B cell (primary cell): ENCODE measurements around the gene COG7. TPM values are rescaled to one million over a fixed set of nuclear protein-coding genes. Genes with fewer than 3 reads are reported as not detected.

Source experiments
- ATAC-seq: fragments of 200-7000 bp; cut with Tn5 transposase; one replicate; pipeline ENCODE4 v1.10.0; 2021; ENCODE audit warnings: low read depth, mild to moderate bottlenecking, moderate number of reproducible peaks, moderate library complexity
- CTCF ChIA-PET: fragments of 350-600 bp; sonication (Branson Sonifier 250); formaldehyde crosslinking; loops from one replicate; lab custom pipeline; 2021; ENCODE audit warnings: antibody characterized with exemption, inconsistent platforms; lab: Charles Lee
- POLR2A ChIA-PET: fragments of 350-600 bp; sonication (Branson Sonifier 250); formaldehyde crosslinking; loops from one replicate; lab custom pipeline; 2021; ENCODE audit warnings: antibody characterized with exemption; lab: Charles Lee
- DNase-seq: peaks from one replicate; pipeline ENCODE4 v3.0.0; 2013
- H2AFZ ChIP-seq: 2 replicates; pipeline ENCODE4 v1.6.1; 2012; ENCODE audit warnings: mild to moderate bottlenecking, low read depth, low read length; ENCODE audit not compliant: insufficient read depth, poor library complexity, severe bottlenecking
- H3K27ac ChIP-seq, 2 donors: 1 replicate in 1 of 2; 2 replicates in 1 of 2; pipeline ENCODE4 v1.5.1; 2012 to 2013; ENCODE audit warnings: low read length in 2 of 2, mild to moderate bottlenecking in 2 of 2, moderate library complexity in 1 of 2
- H3K27me3 ChIP-seq, 4 experiments: fragments of 200-600 bp in 1 of 4; sonication (generic) in 1 of 4; replicated peaks in 1 of 4; 1 replicate in 2 of 4; 2 replicates in 2 of 4; pipeline versions ENCODE4 v1.6.1 to v1.7.0; 2013 to 2016; ENCODE audit warnings: low read length in 3 of 4, mild to moderate bottlenecking in 2 of 4, mixed read lengths in 1 of 4, moderate library complexity in 1 of 4; ENCODE audit not compliant: insufficient read depth in 4 of 4, control insufficient read depth in 3 of 4; ENCODE audit errors: control extremely low read depth in 1 of 4
- H3K36me3 ChIP-seq, 2 experiments: replicated peaks in 1 of 2; 1 replicate in 1 of 2; 2 replicates in 1 of 2; pipeline versions ENCODE4 v1.6.1 to v1.7.1; 2013; ENCODE audit warnings: low read length in 1 of 2; ENCODE audit not compliant: insufficient read depth in 2 of 2, control insufficient read depth in 1 of 2; ENCODE audit errors: control extremely low read depth in 1 of 2, extremely low read depth in 1 of 2
- H3K4me1 ChIP-seq, 2 donors: fragments of 200-600 bp in 1 of 2; sonication (generic) in 1 of 2; 1 replicate in 1 of 2; 2 replicates in 1 of 2; pipeline versions ENCODE4 v1.5.1 to v1.6.1; 2013 to 2017; ENCODE audit warnings: low read length in 2 of 2; ENCODE audit not compliant: control insufficient read depth in 2 of 2, insufficient read depth in 2 of 2
- H3K4me2 ChIP-seq: replicated peaks from 2 replicates; pipeline ENCODE3; 2012; ENCODE audit warnings: mild to moderate bottlenecking, low read depth, low read length; ENCODE audit not compliant: poor library complexity, severe bottlenecking
- H3K4me3 ChIP-seq, 5 experiments: fragments of 200-600 bp in 1 of 5; sonication (generic) in 1 of 5; 1 replicate in 3 of 5; 2 replicates in 2 of 5; pipeline versions ENCODE4 v1.5.1 to v1.7.0; 2011 to 2016; ENCODE audit warnings: low read length in 4 of 5, mild to moderate bottlenecking in 4 of 5, low read depth in 2 of 5, control low read depth in 1 of 5, moderate library complexity in 1 of 5; ENCODE audit not compliant: insufficient read depth in 1 of 5; ENCODE audit errors: control extremely low read depth in 1 of 5, extremely low read depth in 1 of 5
- H3K79me2 ChIP-seq: fragments of 200-600 bp; sonication (generic); one replicate; pipeline ENCODE4 v1.6.0; 2016; ENCODE audit warnings: low read length; ENCODE audit not compliant: control insufficient read depth, insufficient read depth
- H3K9ac ChIP-seq: fragments of 200-600 bp; sonication (generic); 2 replicates; pipeline ENCODE4 v1.6.1; 2017; ENCODE audit warnings: mild to moderate bottlenecking, low read length, moderate library complexity
- H3K9me3 ChIP-seq, 3 donors: one replicate each; pipeline versions ENCODE4 v1.6.1 to v1.7.1; 2013; ENCODE audit warnings: low read length in 2 of 3; ENCODE audit not compliant: control insufficient read depth in 2 of 3, insufficient read depth in 1 of 3; ENCODE audit errors: control extremely low read depth in 1 of 3
- H4K20me1 ChIP-seq: 2 replicates; pipeline ENCODE4 v1.6.0; 2012; ENCODE audit warnings: mild to moderate bottlenecking, low read length; ENCODE audit not compliant: insufficient read depth, control insufficient read depth, poor library complexity, severe bottlenecking
- H3K27ac Mint-ChIP-seq: one replicate; pipeline ENCODE4 v1.8.0; 2021; ENCODE audit warnings: mixed read lengths
- H3K27me3 Mint-ChIP-seq: one replicate; pipeline ENCODE4 v1.8.0; 2021; ENCODE audit warnings: mixed read lengths
- H3K4me1 Mint-ChIP-seq: one replicate; pipeline ENCODE4 v1.8.0; 2021; ENCODE audit warnings: mixed read lengths
- H3K4me3 Mint-ChIP-seq: one replicate; pipeline ENCODE4 v1.8.0; 2021; ENCODE audit warnings: mixed read lengths
- H3K9me3 Mint-ChIP-seq: one replicate; pipeline ENCODE4 v1.8.0; 2022; ENCODE audit warnings: mixed read lengths; ENCODE audit not compliant: insufficient read depth
- EZH2 ChIP-seq: IDR thresholded peaks from 2 replicates; pipeline ENCODE4 v1.6.1; 2012; ENCODE audit warnings: borderline replicate concordance, low read depth, mild to moderate bottlenecking, moderate library complexity, low read length; ENCODE audit not compliant: insufficient read depth, poor library complexity, severe bottlenecking
- WGBS: methylation state at CpG from one replicate; pipeline ENCODE4 v1.1.5; 2013; ENCODE audit warnings: missing lambda C conversion rate; ENCODE audit not compliant: insufficient coverage; 5-methylcytosine and 5-hydroxymethylcytosine counted together
- intact Hi-C: fragments of 100-400 bp; cut with micrococcal nuclease; formaldehyde crosslinking; loops from one replicate; pipeline ENCODE4 v1.10.0; 2022
- polyA plus RNA-seq: library from polyadenylated mRNA; depleted of rRNA; stranded (reverse); fragments of >200 nt; gene quantifications from 2 replicates; pipeline ENCODE4 v1.2.3, GENCODE V29; 2012
- total RNA-seq, 2 donors: library from RNA; stranded (reverse); fragments of 120-200 nt in 1 of 2; gene quantifications; 1 replicate in 1 of 2; 2 replicates in 1 of 2; pipeline versions ENCODE4 v1.2.3 to v1.2.4, GENCODE V29; 2013 to 2022
- TF ChIP-seq, protein P1 (sequence below): fragments of 200-600 bp; IDR thresholded peaks from one replicate; pipeline ENCODE4 v1.8.0; 2022; ENCODE audit warnings: antibody characterized with exemption, mild to moderate bottlenecking

The COG7 gene
- total and polyA plus RNA-seq, 2 donors (not counting 1 experiment from before 2014, with no cell fraction given): 21.3 to 37.8 TPM

DNA sequence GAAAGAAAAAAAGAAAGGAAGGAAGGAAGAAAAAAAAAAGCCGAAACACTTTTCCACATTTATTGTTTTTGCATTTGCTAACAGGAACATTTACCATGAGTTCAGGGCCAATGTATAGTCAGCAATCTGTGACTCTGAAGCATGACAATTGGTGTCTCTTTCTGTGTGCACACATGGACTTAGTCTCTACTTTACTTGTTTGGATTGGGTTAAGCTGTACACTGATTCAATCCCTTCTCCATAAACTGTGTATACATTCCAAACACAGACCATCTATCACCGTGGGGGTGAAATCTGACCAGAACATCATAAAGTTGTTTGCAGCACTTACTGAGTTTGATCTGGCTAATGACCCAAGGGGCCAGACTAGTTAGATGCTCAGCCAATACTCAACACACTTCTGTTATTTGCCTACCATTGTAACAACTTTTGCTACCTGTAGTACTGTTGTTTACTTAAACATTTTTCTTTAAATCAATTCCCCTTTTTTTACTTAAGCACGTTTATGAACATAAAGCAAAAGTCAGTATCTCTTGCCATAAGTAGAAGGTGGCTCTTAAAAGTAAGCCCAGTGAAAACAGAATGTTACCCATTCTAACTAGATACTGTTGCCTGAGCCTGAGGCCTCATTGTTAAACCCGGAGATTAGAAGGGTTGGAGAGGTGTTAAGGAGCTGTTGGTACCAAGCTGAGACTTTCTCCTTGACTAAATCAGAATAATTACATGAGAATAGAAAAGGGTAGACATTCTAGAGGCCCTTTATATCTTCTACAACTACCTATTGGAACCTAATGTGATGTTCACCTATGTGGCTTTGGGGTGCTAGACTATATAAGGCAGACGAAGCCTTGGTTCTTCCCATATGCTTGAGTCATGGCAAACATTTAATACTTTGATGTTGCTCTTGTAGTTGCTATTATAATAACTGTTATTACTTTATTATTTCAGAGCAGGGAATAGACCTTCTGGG is 109.1 kb downstream of the COG7 start:
- Histone ChIP-seq H2AFZ (no peak overlapping the region), H4K20me1 (no peaks in the 10 kb centered on the region), H3K9ac (no peak overlapping the region), H3K4me2 (no peak overlapping the region), H3K27ac (no peak overlapping the region), H3K9me3 (no peaks in the 10 kb centered on the region), H3K27me3 (peaks cover 0 to 5% (median 1%) of the 10 kb centered on the region in 4 experiments), H3K79me2 (no peaks in the 10 kb centered on the region), H3K4me3 (no peak overlapping the region), H3K4me1 (no peaks in the 10 kb centered on the region), H3K36me3 (no peaks in the 10 kb centered on the region)
- H3K4me3 Mint-ChIP-seq: no peak overlapping the region
- no peak overlapping the region for H3K27ac Mint-ChIP-seq
- CTCF ChIA-PET: no interaction called here
- peaks cover 13% of the 10 kb centered on the region for H3K27me3 Mint-ChIP-seq
- 100% methylated on average over 1 of the region's 5 CpGs for WGBS
- POLR2A ChIA-PET: no interaction called here
- intact Hi-C loops: no loop called here
- DNase-seq (no peak), ATAC-seq (no peak)
- no peaks in the 10 kb centered on the region for H3K9me3 Mint-ChIP-seq
- TF ChIP-seq EZH2: no peak
- TF ChIP-seq, protein P1, sequence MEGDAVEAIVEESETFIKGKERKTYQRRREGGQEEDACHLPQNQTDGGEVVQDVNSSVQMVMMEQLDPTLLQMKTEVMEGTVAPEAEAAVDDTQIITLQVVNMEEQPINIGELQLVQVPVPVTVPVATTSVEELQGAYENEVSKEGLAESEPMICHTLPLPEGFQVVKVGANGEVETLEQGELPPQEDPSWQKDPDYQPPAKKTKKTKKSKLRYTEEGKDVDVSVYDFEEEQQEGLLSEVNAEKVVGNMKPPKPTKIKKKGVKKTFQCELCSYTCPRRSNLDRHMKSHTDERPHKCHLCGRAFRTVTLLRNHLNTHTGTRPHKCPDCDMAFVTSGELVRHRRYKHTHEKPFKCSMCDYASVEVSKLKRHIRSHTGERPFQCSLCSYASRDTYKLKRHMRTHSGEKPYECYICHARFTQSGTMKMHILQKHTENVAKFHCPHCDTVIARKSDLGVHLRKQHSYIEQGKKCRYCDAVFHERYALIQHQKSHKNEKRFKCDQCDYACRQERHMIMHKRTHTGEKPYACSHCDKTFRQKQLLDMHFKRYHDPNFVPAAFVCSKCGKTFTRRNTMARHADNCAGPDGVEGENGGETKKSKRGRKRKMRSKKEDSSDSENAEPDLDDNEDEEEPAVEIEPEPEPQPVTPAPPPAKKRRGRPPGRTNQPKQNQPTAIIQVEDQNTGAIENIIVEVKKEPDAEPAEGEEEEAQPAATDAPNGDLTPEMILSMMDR: no peak
- H3K4me1 Mint-ChIP-seq: no peaks in the 10 kb centered on the region

DNA sequence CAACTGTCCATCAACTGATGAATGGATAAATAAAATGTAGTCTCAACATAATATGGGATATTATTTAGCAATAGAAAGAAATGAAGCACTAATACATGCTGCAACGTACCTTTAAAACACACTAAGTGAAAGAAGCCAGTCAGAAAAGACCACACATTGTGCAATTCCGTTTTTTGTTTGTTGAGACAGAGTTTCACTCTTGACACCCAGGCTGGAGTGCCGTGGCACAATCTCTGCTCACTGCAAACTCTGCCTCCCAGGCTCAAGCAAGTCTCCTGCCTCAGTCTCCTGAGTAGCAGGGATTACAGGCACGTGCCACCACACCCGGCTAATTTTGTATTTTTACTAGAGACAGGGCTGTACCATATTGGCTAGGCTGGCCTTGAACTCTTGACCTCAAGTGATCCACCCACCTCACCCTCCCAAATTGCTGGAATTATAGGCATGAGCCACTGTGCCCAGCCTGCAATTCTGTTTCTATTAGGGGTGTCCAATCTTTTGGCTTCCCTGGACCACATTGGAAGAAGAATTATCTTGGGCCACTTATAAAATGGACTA is 110.8 kb downstream of the COG7 start:
- H3K4me1 Mint-ChIP-seq: no peaks in the 10 kb centered on the region
- no peak overlapping the region for H3K4me3 Mint-ChIP-seq
- no peaks in the 10 kb centered on the region for H3K9me3 ChIP-seq
- intact Hi-C loops: no loop called here
- H3K9ac ChIP-seq: no peak overlapping the region
- H3K27ac Mint-ChIP-seq: no peak overlapping the region
- H3K27ac ChIP-seq: no peak overlapping the region
- WGBS: 85% methylated on average over 2 of the region's 5 CpGs
- no peaks in the 10 kb centered on the region for H4K20me1 ChIP-seq
- H3K4me1 ChIP-seq: no peaks in the 10 kb centered on the region
- CTCF ChIA-PET: no interaction called here
- no peak overlapping the region for H2AFZ ChIP-seq
- POLR2A ChIA-PET: no interaction called here
- ATAC-seq: no peak
- H3K4me2 ChIP-seq: no peak overlapping the region
- H3K36me3 ChIP-seq: no peaks in the 10 kb centered on the region
- H3K27me3 ChIP-seq: peaks cover 0 to 5% (median 0%) of the 10 kb centered on the region in 4 experiments
- H3K79me2 ChIP-seq: no peaks in the 10 kb centered on the region
- TF ChIP-seq, protein P1: no peak
- no peak for TF ChIP-seq EZH2
- no peaks in the 10 kb centered on the region for H3K9me3 Mint-ChIP-seq
- peaks cover 4% of the 10 kb centered on the region for H3K27me3 Mint-ChIP-seq
- H3K4me3 ChIP-seq: no peak overlapping the region
- DNase-seq: no peak
